HepG2 (cell line): Measurements from ENCODE around the gene BAG5. TPM values are rescaled to one million over a fixed set of nuclear protein-coding genes. Genes with fewer than 3 reads are reported as not detected.

Source experiments
- CC2D1A ChIP-seq: sonication (generic); formaldehyde crosslinking; IDR thresholded peaks from 2 replicates; pipeline ENCODE4 v1.8.1; 2023; ENCODE audit warnings: mild to moderate bottlenecking, missing genetic modification reagents
- CCAR2 ChIP-seq: fragments of 200-400 bp; formaldehyde crosslinking; optimal IDR thresholded peaks from 2 replicates; pipeline ENCODE3; 2018; ENCODE audit warnings: low read depth, mild to moderate bottlenecking, low read length, moderate library complexity
- ETV6 ChIP-seq: sonication (generic); formaldehyde crosslinking; conservative IDR thresholded peaks from 2 replicates; pipeline ENCODE4 v1.4.0; 2020; ENCODE audit warnings: missing genetic modification reagents
- FOSL2 ChIP-seq: sonication (generic); formaldehyde crosslinking; IDR thresholded peaks from 2 replicates; pipeline ENCODE4 v1.4.0; 2020; ENCODE audit warnings: missing genetic modification reagents
- FOXK2 ChIP-seq: fragments of 450-650 bp; IDR thresholded peaks from 2 replicates; pipeline ENCODE4 v1.6.1; 2016
- KMT2B ChIP-seq: IDR thresholded peaks from 2 replicates; pipeline ENCODE4 v1.6.1; 2016; ENCODE audit warnings: missing genetic modification reagents, missing compliant biosample characterization
- MAF1 ChIP-seq: sonication (generic); formaldehyde crosslinking; IDR thresholded peaks from 2 replicates; pipeline ENCODE4 v1.5.0; 2020; ENCODE audit warnings: missing genetic modification reagents, borderline replicate concordance
- MIXL1 ChIP-seq: IDR thresholded peaks from 2 replicates; pipeline ENCODE4 v1.6.1; 2016
- MLLT10 ChIP-seq: sonication (generic); formaldehyde crosslinking; IDR thresholded peaks from 2 replicates; pipeline ENCODE4 v1.4.0; 2020; ENCODE audit warnings: missing genetic modification reagents
- POLR2AphosphoS5 ChIP-seq: IDR thresholded peaks from 2 replicates; pipeline ENCODE4 v1.6.1; 2012; ENCODE audit warnings: low read depth, low read length
- PTBP1 ChIP-seq: fragments of 200-400 bp; formaldehyde crosslinking; IDR thresholded peaks from 2 replicates; pipeline ENCODE4 v1.6.1; 2018; ENCODE audit warnings: low read length, low read depth; ENCODE audit not compliant: poor library complexity, severe bottlenecking
- SMC3 ChIP-seq: IDR thresholded peaks from 2 replicates; pipeline ENCODE4 v1.6.1; 2011; ENCODE audit warnings: low read length, improper control_type of control experiment
- SNAI1 ChIP-seq: sonication (generic); formaldehyde crosslinking; IDR thresholded peaks from 2 replicates; pipeline ENCODE4 v1.5.0; 2020; ENCODE audit warnings: mild to moderate bottlenecking, missing genetic modification reagents, borderline replicate concordance
- SNRNP70 ChIP-seq: fragments of 200-400 bp; formaldehyde crosslinking; IDR thresholded peaks from 2 replicates; pipeline ENCODE4 v1.6.1; 2017; ENCODE audit warnings: mild to moderate bottlenecking, low read depth, low read length, moderate library complexity
- SRSF9 ChIP-seq: fragments of 200-400 bp; formaldehyde crosslinking; IDR thresholded peaks from 2 replicates; pipeline ENCODE4 v1.6.1; 2018; ENCODE audit warnings: borderline replicate concordance, mild to moderate bottlenecking, low read depth, low read length; ENCODE audit not compliant: insufficient read depth, poor library complexity, severe bottlenecking
- ZNF460 ChIP-seq: sonication (generic); formaldehyde crosslinking; IDR thresholded peaks from 2 replicates; pipeline ENCODE4 v1.5.1; 2020; ENCODE audit warnings: missing genetic modification reagents, mild to moderate bottlenecking, borderline replicate concordance
- ZNF589 ChIP-seq: sonication (generic); formaldehyde crosslinking; conservative IDR thresholded peaks from 2 replicates; pipeline ENCODE4 v1.8.0; 2022; ENCODE audit warnings: mild to moderate bottlenecking, moderate library complexity, missing genetic modification reagents
- polyA plus RNA-seq, 8 experiments: library from polyadenylated mRNA; depleted of rRNA in 3 of 8; stranded (reverse) in 7 of 8; unstranded in 1 of 8; fragments of >200 nt; fragmentation: Illumina TruSeq in 4 of 8; extraction: Trizol in 4 of 8; gene quantifications; 2 replicates each; pipeline versions ENCODE4 v1.2.1 to v1.2.3, GENCODE V29; 2011 to 2016; ENCODE audit warnings: low read depth in 4 of 8, missing spikeins in 1 of 8, mixed read lengths in 1 of 8; ENCODE audit not compliant: insufficient read depth in 1 of 8
- total RNA-seq, 5 experiments: library from RNA; depleted of rRNA; stranded (reverse); fragments of >200 nt; fragmentation: Illumina TruSeq; extraction: Trizol; gene quantifications; 2 replicates each; pipeline ENCODE4 v1.2.3, GENCODE V29; 2016; ENCODE audit warnings: low read depth in 1 of 5
- TF ChIP-seq, protein P1 (sequence below): sonication (generic); formaldehyde crosslinking; IDR thresholded peaks from 2 replicates; pipeline ENCODE4 v1.5.1; 2020; ENCODE audit warnings: mild to moderate bottlenecking, missing genetic modification reagents, moderate library complexity
- TF ChIP-seq, protein P2 (sequence below): sonication (generic); formaldehyde crosslinking; IDR thresholded peaks from 2 replicates; pipeline ENCODE4 v1.4.0; 2020; ENCODE audit warnings: low read depth, mild to moderate bottlenecking, missing genetic modification reagents
- TF ChIP-seq, protein P3 (sequence below): sonication (generic); formaldehyde crosslinking; IDR thresholded peaks from 2 replicates; pipeline ENCODE4 v1.4.0; 2020; ENCODE audit warnings: missing genetic modification reagents, mild to moderate bottlenecking, borderline replicate concordance

BAG5 gene
- total and polyA plus RNA-seq, 2 of the 13 experiments (the other 11 are each of a cell fraction or from before 2014, with no cell fraction given) = 3.5 to 21.0 TPM

DNA sequence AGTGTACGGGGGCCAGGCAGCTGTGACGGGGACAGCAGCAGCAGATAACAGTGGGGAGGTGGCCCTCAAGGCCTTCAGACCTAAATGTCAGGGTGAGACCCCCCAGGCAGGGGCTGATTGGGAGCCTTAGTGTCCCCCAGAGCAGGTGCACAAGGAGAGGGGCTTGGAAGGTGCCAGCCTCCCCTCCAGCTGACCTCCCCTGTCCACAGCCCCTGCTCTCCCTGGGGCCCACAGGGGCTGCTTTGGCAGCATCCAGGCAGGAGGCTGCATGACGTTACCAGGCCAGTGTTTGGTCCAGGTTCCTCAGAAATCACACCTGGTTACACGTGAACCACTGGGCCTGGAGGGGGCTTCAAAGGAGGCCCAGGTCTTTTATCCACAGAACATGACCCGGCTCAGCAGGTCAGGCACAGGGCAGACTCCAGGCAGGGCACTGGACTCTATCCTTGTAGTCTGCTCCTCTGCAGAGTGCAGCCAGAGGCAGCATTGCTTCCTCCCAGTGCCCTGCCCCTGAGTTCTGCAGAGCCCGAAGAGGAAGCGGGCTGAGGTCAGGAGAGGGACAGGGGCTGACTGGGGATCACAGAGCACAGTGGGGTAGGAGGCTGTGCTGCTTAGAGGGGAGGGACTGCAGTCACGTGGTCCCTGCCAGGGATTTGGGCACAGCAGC is 36.1 kb downstream of the BAG5 start (continued):
- TF ChIP-seq, protein P1, sequence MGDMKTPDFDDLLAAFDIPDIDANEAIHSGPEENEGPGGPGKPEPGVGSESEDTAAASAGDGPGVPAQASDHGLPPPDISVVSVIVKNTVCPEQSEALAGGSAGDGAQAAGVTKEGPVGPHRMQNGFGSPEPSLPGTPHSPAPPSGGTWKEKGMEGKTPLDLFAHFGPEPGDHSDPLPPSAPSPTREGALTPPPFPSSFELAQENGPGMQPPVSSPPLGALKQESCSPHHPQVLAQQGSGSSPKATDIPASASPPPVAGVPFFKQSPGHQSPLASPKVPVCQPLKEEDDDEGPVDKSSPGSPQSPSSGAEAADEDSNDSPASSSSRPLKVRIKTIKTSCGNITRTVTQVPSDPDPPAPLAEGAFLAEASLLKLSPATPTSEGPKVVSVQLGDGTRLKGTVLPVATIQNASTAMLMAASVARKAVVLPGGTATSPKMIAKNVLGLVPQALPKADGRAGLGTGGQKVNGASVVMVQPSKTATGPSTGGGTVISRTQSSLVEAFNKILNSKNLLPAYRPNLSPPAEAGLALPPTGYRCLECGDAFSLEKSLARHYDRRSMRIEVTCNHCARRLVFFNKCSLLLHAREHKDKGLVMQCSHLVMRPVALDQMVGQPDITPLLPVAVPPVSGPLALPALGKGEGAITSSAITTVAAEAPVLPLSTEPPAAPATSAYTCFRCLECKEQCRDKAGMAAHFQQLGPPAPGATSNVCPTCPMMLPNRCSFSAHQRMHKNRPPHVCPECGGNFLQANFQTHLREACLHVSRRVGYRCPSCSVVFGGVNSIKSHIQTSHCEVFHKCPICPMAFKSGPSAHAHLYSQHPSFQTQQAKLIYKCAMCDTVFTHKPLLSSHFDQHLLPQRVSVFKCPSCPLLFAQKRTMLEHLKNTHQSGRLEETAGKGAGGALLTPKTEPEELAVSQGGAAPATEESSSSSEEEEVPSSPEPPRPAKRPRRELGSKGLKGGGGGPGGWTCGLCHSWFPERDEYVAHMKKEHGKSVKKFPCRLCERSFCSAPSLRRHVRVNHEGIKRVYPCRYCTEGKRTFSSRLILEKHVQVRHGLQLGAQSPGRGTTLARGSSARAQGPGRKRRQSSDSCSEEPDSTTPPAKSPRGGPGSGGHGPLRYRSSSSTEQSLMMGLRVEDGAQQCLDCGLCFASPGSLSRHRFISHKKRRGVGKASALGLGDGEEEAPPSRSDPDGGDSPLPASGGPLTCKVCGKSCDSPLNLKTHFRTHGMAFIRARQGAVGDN (CRISPR knock-in tag) = peak; percentile 74
- TF ChIP-seq SNRNP70 (no peak), SMC3 (no peak), KMT2B (CRISPR knock-in tag) (no peak), MAF1 (CRISPR knock-in tag) (no peak), FOXK2 (no peak), ZNF589 (CRISPR knock-in tag) (no peak), SNAI1 (CRISPR knock-in tag) (no peak), ETV6 (no peak), ZNF460 (CRISPR knock-in tag) (peak; percentile 57; the same call in 1 of the 2 replicates), FOSL2 (CRISPR knock-in tag) (no peak), CC2D1A (CRISPR knock-in tag) (no peak), POLR2AphosphoS5 (peak; percentile 47), MLLT10 (CRISPR knock-in tag) (no peak), PTBP1 (no peak), CCAR2 (no peak), SRSF9 (no peak), MIXL1 (CRISPR knock-in tag) (no peak)
- TF ChIP-seq, protein P2, sequence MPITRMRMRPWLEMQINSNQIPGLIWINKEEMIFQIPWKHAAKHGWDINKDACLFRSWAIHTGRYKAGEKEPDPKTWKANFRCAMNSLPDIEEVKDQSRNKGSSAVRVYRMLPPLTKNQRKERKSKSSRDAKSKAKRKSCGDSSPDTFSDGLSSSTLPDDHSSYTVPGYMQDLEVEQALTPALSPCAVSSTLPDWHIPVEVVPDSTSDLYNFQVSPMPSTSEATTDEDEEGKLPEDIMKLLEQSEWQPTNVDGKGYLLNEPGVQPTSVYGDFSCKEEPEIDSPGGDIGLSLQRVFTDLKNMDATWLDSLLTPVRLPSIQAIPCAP (CRISPR knock-in tag) = no peak
- TF ChIP-seq, protein P3, sequence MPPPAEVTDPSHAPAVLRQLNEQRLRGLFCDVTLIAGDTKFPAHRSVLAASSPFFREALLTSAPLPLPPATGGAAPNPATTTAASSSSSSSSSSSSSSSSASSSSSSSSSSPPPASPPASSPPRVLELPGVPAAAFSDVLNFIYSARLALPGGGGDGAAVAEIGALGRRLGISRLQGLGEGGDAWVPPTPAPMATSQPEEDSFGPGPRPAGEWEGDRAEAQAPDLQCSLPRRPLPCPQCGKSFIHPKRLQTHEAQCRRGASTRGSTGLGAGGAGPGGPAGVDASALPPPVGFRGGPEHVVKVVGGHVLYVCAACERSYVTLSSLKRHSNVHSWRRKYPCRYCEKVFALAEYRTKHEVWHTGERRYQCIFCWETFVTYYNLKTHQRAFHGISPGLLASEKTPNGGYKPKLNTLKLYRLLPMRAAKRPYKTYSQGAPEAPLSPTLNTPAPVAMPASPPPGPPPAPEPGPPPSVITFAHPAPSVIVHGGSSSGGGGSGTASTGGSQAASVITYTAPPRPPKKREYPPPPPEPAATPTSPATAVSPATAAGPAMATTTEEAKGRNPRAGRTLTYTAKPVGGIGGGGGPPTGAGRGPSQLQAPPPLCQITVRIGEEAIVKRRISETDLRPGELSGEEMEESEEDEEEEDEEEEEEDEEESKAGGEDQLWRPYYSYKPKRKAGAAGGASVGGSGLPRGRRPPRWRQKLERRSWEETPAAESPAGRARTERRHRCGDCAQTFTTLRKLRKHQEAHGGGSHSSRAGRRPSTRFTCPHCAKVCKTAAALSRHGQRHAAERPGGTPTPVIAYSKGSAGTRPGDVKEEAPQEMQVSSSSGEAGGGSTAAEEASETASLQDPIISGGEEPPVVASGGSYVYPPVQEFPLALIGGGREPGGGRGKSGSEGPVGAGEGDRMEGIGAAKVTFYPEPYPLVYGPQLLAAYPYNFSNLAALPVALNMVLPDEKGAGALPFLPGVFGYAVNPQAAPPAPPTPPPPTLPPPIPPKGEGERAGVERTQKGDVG (CRISPR knock-in tag) = no peak
